Renal pelvis (tissue), 4 donors: ENCODE results near the gene PPIE. TPM values are rescaled to one million over a fixed set of nuclear protein-coding genes. Genes with fewer than 3 reads are reported as not detected.
"Not testable (repeated sequence)": the region's sequence is repeated elsewhere in the genome, so short reads cannot be mapped to it uniquely, and the experiment has no call there.

Experiments
- DNase-seq: peaks from one replicate; pipeline ENCODE4 v3.0.0-alpha.2; 2013
- polyA plus RNA-seq, 3 donors: library from polyadenylated mRNA; unstranded; fragments of 120-200 nt; gene quantifications; one replicate each; pipeline ENCODE4 v1.2.1, GENCODE V29; 2013; ENCODE audit not compliant: insufficient read length in 3 of 3

PPIE gene
- polyA plus RNA-seq, 3 donors, result 70.8 to 77.3 (median 75.7) TPM

DNA sequence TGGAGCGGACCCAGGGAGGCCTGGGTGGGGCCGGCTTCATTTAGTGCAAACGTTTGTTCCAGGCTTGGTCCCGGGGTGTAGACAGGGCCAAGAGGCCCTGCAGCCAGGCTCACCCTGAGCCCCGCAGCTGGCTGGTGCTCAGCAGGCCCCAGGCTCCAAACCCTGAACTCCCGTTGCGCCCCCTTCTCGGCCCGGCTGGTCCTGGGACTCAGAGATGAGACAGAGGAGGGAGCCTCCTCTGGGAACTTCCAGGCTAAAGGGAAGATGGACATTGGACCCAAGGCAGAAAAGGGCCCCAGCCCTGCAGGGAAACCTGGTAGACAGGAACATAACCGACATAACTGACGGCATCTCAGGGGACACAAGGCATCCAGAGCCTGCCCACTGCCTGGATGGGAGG is 36.5 kb downstream of the PPIE start:
- not testable (repeated sequence) for DNase-seq

- not testable (repeated sequence) for DNase-seq
Measured at GRCh38 chr1:39775676-39776399, 37.2 kb downstream of the PPIE start.

DNA sequence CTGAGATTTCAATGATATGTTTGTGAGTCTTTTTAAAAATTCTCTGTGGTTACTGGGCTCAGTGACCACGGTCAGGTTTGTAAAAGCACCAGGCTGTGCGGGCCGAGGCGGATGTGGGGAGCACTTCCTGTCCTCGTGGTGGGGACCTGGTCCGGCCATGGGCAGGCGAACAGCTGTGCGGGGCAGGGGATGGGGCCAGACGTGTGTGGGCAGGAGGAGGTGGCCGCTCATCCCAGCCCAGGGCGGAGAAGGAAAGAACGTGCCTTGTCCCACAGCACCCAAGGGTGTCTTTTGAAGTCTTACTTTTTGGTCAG is 37.7 kb downstream of the PPIE start:
- DNase-seq, result no peak

DNA sequence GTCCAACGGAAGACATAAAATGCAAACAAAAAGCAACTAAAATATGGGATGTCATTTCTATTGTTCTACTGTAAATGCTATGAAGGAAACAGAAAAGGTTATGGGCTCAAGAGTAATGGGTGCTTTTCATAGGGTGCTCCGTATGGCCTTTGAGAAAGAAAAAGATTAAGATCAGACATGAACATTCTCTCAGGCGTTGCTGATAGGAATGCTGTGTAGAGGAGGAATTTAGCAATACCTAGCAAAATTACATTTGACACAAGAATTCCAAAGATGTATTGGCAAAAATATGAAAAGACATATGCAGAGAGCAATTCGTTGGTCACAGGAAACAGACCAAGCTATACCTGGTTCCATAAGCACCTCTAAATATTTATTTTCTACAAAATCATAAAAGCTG is 38.2 kb downstream of the PPIE start:
- no peak for DNase-seq

DNA sequence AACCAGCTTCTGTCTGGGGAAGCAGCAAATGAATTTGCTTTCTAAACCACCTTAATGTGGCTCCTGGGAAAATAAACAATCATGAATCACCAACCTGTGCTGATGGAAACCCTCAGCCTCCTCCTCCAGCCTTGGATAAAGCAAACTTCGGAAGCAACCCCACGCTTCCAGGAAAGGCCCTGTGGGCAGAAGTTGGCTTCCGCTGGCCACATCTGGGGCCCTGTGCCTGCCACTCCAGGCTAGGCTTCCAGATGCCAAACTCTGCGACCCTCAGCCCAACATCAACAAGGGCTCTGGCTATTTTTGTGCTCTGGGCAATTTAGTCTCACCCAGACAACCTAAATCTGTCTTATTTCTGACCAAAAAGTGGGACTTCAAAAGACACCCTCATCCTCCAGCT is 38.6 kb downstream of the PPIE start:
- DNase-seq, result no peak

DNA sequence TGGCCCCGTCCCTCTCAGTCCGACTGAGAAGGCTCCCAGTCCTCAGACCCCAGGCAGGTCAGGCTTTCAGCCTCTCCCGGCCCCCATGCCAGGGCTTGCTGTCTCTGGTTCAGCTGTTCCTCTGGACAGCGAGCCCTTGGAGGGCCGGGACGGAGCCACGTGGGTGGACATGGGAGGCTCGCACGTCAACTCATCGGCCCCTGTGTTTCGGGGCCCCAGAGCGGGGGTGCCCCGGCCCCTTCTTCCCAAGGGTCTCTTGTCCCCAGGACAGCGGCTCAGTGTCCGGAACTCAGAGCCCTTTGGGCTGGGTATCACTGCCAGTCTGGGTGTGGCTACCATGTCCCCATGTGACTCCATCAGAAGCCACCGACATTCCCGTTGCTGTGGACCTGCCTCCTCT is 39.2 kb downstream of the PPIE start:
- DNase-seq, result not testable (repeated sequence)

GRCh38 chr1:39778463-39779099 is 39.9 kb downstream of the PPIE start:
- not testable (repeated sequence) for DNase-seq

- no peak for DNase-seq
Measured at GRCh38 chr1:39779137-39779536, 40.5 kb downstream of the PPIE start.

DNA sequence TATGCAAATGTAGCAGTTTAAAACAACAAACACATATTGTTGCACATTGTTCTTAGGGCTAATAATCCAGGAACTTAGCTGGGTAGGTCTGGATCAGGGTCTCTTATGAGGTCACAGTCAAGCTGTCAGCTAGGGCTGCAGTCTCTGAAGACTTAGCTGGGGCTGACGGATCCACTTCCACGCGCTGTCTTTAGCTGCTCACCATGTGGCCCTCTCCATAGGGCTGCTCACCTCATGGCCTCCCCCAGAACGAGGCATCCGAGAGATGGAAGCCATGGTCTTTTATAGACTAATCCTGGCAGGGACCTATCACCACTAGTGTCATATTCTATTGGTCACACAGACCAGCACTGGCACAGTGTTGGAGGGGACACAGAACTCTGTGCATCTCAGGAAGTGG is 41.1 kb downstream of the PPIE start:
- DNase-seq, result no peak

- no peak for DNase-seq
Measured at GRCh38 chr1:39781349-39781715, 42.6 kb downstream of the PPIE start.

GRCh38 chr1:39782103-39782502 is 43.4 kb downstream of the PPIE start:
- no peak for DNase-seq

DNA sequence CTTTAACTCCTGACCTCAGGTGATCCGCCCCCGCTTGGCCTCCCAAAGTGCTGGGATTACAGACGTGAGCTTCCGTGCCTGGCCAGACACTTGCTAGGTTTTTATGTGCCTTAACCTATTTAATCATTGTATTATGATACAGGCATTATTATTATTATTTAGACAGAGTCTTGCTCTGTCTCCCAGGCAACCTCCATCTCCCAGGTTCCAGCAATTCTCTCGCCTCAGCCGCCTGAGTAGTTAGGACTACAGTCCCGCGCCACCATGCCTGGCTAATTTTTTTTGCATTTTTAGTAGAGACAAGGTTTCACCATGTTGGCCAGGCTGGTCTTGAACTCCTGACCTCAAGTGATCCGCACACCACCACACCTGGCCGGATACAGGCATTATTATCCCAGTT is 44.0 kb downstream of the PPIE start:
- DNase-seq, result not testable (repeated sequence)

GRCh38 chr1:39786303-39787107 is 47.8 kb downstream of the PPIE start:
- not testable (repeated sequence) for DNase-seq

DNA sequence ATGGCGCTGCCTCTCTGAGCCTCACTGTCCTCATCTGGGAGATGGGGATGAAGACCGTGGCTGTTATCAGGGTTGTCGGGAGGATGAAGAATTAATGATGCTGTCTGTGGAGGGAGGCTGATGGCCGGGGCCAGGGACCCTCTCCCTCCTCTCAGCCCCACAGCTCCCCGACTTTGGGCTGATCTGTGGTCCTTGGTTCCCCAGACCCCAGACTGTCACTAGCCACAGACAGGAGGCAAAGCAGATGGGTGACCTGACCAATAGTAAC is 48.4 kb downstream of the PPIE start:
- not testable (repeated sequence) for DNase-seq

DNA sequence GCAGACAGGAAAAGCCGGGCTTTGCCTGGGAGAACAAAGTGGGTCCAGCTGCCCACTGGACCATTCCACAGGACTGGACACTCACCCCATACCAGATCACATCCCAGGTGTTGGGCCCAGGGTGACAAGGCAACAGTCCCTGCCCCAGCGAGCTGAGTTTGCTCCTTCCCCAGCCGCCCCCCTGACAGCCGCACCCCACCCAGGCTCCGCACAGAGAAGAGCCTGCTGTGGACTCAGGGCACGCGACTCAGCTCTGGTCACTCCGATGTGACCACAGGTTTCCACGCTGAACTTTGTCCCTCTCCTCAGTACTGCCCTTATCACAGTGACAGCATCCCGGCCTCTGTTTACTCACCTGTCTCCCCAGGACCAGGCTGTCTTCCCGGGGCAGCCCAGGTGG is 48.8 kb downstream of the PPIE start:
- no peak for DNase-seq

- not testable (repeated sequence) for DNase-seq
Measured at GRCh38 chr1:39787964-39788363, 49.3 kb downstream of the PPIE start.

DNA sequence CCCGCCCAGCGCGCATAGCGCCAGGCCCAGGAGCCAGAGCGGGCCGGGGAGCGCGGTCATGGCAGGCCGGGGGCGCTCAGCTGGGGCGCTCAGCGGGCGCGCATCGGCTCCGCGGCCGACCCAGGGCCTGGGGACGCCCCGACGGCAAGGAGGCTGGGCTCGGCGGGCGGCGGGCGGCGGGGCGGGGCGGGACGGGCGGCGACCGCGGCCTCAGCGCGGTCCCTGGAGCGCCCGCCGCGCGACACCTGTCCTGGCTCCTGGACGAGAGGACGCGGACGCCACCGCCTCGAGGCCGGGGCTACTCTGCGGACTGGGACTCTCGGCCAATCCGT is 49.7 kb downstream of the PPIE start:
- DNase-seq, result no peak

DNA sequence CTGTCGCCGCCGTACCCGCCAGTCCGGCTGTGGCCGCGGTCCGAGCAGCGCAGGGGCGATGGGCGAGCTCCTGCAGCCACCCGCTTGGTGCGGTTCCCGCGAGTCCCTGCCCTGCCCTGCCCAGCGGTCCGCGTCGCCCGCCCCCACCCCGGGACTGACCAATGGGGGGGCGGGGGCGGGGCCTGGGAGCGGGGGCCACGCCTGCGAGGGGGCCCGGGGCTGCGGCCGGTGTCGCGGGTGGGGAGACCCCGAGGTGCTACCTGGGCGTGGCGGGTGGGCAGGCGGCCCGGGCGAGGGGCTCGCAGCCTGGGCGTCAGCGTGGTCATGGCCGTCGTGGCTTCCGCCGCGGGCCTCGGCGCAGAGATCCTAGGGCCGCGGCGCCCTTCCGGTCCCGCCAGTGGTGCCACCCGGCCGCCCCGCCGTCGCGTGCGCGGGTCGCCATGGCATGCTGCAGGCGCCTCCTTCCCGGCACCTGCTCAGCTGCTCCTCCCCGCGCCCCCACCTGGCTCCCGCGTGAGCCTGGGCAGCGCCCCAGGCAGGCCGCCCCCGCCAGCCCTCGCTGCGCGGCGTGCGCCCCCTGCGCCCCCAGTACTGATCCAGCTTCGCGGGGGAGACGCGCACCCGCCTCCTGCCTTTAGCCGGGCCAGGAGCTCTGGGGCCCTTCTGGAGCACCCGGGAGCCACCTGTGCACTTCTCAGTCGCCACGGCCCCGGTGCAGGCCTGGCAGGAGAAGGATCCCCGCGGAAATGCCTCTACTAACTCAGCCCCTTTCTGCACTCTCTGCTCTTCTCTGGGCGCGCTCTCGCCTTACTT is 50.3 kb downstream of the PPIE start, which contains the start of gene BMP8B:
Gene BMP8B (minus strand): TSS at position 108 of the 813 bp plus-strand sequence. CDS start 380 bp downstream, outside the sequence.
- no peak for DNase-seq

- no peak for DNase-seq
Measured at GRCh38 chr1:39789571-39790110, 51.0 kb downstream of the PPIE start.

DNA sequence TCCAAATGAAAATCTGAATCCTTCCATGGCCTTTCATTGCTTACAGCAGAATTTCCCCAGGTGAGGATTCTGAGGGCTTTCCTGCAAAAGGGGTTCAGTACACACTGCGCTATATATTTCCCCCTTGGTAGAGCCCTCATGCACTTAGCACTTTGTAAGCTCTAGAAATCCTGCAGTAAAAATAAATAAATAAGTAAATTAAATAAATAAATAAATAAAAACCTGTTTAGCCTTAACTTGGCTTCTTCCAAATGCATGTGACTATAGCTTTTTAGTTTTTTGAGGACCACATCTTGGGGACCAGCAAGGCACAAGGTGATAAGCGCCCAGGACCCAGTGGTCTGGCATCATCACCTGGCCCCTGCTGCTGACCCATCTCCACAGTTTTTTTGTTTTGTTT is 53.2 kb downstream of the PPIE start:
- no peak for DNase-seq

GRCh38 chr1:39795651-39796050 is 57.0 kb downstream of the PPIE start:
- no peak for DNase-seq
